ENCODE data around the gene SRI.
"Not testable (repeated sequence)": the region's sequence is repeated elsewhere in the genome, so short reads cannot be mapped to it uniquely, and the experiment has no call there.

Gene SRI

GRCh38 chr7:88183051-88183450, 36.8 kb downstream of the SRI start:
- no peak for DNase-seq (ENCODE audit: low read depth in 2 of 2)

GRCh38 chr7:88176190-88176589, 43.6 kb downstream of the SRI start:
- no peak for DNase-seq (ENCODE audit: low read depth in 2 of 2)

- DNase-seq (ENCODE audit: low read depth in 2 of 2), result no peak
These were observed 47.0 kb downstream of the SRI start for GRCh38 chr7:88172842-88173241.

- DNase-seq (ENCODE audit: low read depth in 2 of 2), result no peak
These were observed 50.0 kb downstream of the SRI start for GRCh38 chr7:88169717-88170320.

GRCh38 chr7:88167721-88168120, 52.1 kb downstream of the SRI start:
- DNase-seq (ENCODE audit: low read depth in 2 of 2), result no peak

- DNase-seq (ENCODE audit: low read depth in 2 of 2), result no peak
These were observed 52.6 kb downstream of the SRI start for GRCh38 chr7:88167223-88167622.

- no peak for DNase-seq (ENCODE audit: low read depth in 2 of 2)
These were observed 54.1 kb downstream of the SRI start for GRCh38 chr7:88165697-88166096.

- not testable (repeated sequence) for DNase-seq (ENCODE audit: low read depth in 2 of 2)
These were observed 60.1 kb downstream of the SRI start for GRCh38 chr7:88159741-88160140.

- no peak for DNase-seq (ENCODE audit: low read depth in 2 of 2)
These were observed 63.5 kb downstream of the SRI start for GRCh38 chr7:88156356-88156755.

GRCh38 chr7:88155756-88156155, 64.1 kb downstream of the SRI start:
- no peak for DNase-seq (ENCODE audit: low read depth in 2 of 2)

All from stimulated activated CD4-positive, alpha-beta T cell treated with anti-CD3 and anti-CD28 coated beads, Interleukin-12 subunit alpha, Interleukin-12 subunit beta, amount 100 ng/mL, for 24 hours (primary cell).